Measurements from ENCODE around the gene POLR3E.

POLR3E gene

DNA sequence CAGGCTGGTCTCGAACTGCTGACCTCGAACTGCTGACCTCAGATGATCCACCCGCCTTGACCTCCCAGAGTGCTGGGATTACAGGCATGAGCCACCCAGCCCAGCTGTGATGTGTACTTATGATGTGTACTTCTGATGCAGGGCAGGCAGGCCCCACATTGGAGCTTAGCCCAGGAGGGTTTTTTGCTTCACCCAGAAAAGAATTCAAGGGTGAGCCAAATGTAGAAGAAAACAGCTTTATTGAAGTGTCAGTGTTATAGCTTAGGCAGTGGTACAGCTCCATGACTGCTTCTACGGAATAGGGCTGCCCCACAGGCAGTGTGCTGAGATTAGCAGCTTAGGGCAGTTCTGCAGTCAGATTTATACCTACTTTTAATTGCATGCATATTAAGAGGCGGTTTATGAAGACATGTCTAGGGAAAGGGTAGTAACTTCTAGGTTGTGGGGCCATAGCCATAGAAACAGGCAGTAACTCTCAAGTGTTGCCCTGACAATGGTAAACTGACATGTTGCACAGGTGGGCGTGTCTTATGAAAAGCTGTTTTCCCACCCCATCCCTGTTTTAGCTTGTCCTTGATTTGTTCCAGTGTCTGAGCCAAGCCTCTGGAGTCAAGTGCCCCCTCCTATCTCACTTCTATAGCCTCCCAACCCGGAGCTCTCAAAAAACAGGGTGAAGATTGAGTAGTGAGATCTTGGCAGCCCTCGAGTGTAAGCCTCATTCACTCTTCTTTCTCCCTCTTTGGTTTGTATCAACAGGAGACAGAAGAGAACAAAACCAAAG lies 24.1 kb upstream of the POLR3E start:
- no peak overlapping the region for H3K4me3 ChIP-seq (ENCODE audit: low read length)
- peak; percentile 40 for DNase-seq (ENCODE audit: low read depth)
- TF ChIP-seq, protein P1, sequence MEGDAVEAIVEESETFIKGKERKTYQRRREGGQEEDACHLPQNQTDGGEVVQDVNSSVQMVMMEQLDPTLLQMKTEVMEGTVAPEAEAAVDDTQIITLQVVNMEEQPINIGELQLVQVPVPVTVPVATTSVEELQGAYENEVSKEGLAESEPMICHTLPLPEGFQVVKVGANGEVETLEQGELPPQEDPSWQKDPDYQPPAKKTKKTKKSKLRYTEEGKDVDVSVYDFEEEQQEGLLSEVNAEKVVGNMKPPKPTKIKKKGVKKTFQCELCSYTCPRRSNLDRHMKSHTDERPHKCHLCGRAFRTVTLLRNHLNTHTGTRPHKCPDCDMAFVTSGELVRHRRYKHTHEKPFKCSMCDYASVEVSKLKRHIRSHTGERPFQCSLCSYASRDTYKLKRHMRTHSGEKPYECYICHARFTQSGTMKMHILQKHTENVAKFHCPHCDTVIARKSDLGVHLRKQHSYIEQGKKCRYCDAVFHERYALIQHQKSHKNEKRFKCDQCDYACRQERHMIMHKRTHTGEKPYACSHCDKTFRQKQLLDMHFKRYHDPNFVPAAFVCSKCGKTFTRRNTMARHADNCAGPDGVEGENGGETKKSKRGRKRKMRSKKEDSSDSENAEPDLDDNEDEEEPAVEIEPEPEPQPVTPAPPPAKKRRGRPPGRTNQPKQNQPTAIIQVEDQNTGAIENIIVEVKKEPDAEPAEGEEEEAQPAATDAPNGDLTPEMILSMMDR (conservative IDR thresholded peaks at IDR 0.05; ENCODE audit: low read length): no peak

GRCh38 chr16:22274916-22275315 lies 22.3 kb upstream of the POLR3E start:
- DNase-seq (ENCODE audit: low read depth): no peak
- H3K4me3 ChIP-seq (ENCODE audit: low read length): no peak overlapping the region
- TF ChIP-seq, protein P1 (conservative IDR thresholded peaks at IDR 0.05; ENCODE audit: low read length): no peak

DNA sequence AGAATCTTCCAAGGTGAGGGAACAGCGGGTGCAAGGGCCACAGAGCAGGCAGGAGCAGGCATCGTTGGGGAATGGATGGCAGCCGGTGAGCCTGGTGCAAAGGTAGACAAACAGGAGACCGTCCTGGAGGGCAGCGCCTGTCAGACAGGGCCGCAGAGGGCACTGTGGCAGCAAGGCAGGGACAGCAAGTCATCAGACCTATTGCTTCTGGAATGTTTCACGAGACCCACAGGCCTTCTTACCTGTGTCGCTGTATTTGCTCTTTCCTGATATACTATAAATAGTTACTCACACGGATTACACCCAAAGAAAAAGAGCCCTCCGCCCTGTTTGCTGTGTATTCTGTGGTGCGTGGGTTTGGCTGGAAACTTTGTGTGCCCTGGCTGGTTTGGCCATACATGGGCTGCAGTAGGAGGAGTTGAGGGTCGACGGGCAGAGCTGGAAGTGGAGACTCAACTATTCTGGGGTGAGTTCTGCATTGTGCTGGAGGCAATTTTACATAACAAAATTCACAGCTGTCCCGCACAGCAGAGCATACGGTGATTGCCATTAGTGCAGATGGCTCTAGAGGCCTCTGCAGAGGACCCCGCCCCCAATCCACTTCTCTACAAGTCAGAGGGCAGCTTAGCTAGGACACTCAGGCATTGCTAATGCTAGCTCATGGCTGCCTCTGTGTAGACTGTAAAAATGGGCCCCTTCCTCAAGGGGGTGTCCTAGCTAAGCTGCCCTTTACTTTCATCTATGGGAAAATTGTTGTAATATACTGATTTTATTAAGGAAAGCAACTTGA lies 18.6 kb upstream of the POLR3E start:
- TF ChIP-seq, protein P1 (conservative IDR thresholded peaks at IDR 0.05; ENCODE audit: low read length): no peak
- no peak overlapping the region for H3K4me3 ChIP-seq (ENCODE audit: low read length)
- no peak for DNase-seq (ENCODE audit: low read depth)

GRCh38 chr16:22282254-22282892 lies 14.8 kb upstream of the POLR3E start:
- DNase-seq (ENCODE audit: low read depth): no peak
- no peak overlapping the region for H3K4me3 ChIP-seq (ENCODE audit: low read length)

DNA sequence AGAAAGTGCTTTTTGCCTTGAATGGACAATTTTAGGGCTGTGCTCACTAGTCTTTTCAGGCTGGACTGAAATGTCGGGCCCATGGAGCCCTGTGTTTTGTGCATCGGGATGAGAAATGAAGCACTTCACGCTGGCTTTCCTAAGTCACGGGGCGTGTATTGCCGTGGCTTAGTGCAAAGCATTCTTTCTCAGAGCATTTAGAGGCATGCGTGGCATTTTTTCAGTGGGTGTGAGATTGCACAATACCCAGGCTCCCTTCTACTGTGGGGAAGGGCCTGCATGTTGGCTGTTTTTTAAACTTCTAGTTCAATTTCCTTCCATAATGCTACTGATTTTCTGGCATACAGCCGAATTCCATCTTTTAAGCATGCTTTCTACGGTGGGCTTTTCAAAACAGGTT lies 12.6 kb upstream of the POLR3E start:
- no peak overlapping the region for H3K4me3 ChIP-seq (ENCODE audit: low read length)
- TF ChIP-seq, protein P1 (conservative IDR thresholded peaks at IDR 0.05; ENCODE audit: low read length): no peak
- DNase-seq (ENCODE audit: low read depth): peak; percentile 81

More at GRCh38 chr16:22282254-22282892, 14.8 kb upstream of the POLR3E start:
- TF ChIP-seq, protein P1 (conservative IDR thresholded peaks at IDR 0.05; ENCODE audit: low read length): no peak

DNA sequence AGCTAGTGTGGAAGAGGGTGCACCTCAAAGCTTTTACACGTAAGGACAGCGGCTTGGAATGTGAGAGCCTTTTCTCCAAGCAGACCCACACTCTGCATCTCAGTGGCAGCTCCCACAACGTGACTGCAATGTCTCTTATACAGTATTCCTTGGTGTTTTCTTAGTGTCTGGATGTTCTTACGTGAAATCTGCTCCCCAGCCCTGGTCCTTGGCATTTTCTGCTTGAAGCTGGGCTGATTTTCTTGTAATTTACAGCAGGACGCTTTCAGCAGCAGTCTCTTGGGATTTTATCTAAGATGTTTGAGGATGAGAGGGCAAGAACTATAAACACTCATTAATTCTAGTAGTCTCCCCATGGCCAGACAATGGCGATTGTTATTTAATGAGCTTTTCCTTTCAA lies 12.1 kb upstream of the POLR3E start:
- H3K4me3 ChIP-seq (ENCODE audit: low read length): no peak overlapping the region
- TF ChIP-seq, protein P1 (conservative IDR thresholded peaks at IDR 0.05; ENCODE audit: low read length): no peak
- peak; percentile 59 for DNase-seq (ENCODE audit: low read depth)
